Immature natural killer cell (primary cell): ENCODE measurements around the gene TSHR. TPM values are rescaled to one million over a fixed set of nuclear protein-coding genes. Genes with fewer than 3 reads are reported as not detected.
A peak's percentile ranks its signal among the peaks of the same experiment; 100 is the strongest.

Source experiments
- DNase-seq, 3 donors: peaks; one replicate each; pipeline ENCODE4 v3.0.0; 2022; ENCODE audit warnings: mixed read lengths in 1 of 3
- H3K27ac Mint-ChIP-seq, 6 donors: one replicate each; pipeline ENCODE4 v1.8.0; 2020; ENCODE audit warnings: mixed read lengths in 6 of 6, mild to moderate bottlenecking in 5 of 6, inconsistent platforms in 4 of 6, moderate library complexity in 3 of 6
- H3K27me3 Mint-ChIP-seq, 3 donors: one replicate each; pipeline ENCODE4 v1.8.0; 2020 to 2021; ENCODE audit warnings: low read depth in 3 of 3, mild to moderate bottlenecking in 3 of 3, mixed read lengths in 3 of 3, moderate library complexity in 3 of 3, inconsistent platforms in 1 of 3
- H3K36me3 Mint-ChIP-seq, 3 donors: one replicate each; pipeline ENCODE4 v1.8.0; 2020; ENCODE audit warnings: mixed read lengths in 3 of 3, inconsistent platforms in 2 of 3, mild to moderate bottlenecking in 2 of 3
- H3K4me1 Mint-ChIP-seq, 2 donors: one replicate each; pipeline ENCODE4 v1.8.0; 2020; ENCODE audit warnings: inconsistent platforms in 2 of 2, mild to moderate bottlenecking in 2 of 2, mixed read lengths in 2 of 2, moderate library complexity in 1 of 2
- H3K4me3 Mint-ChIP-seq, 5 donors: one replicate each; pipeline ENCODE4 v1.8.0; 2020; ENCODE audit warnings: mild to moderate bottlenecking in 5 of 5, mixed read lengths in 5 of 5, inconsistent platforms in 3 of 5, moderate library complexity in 3 of 5
- H3K9me3 Mint-ChIP-seq, 6 donors: one replicate each; pipeline ENCODE4 v1.8.0; 2020; ENCODE audit warnings: mild to moderate bottlenecking in 6 of 6, mixed read lengths in 6 of 6, inconsistent platforms in 4 of 6, moderate library complexity in 3 of 6
- polyA plus RNA-seq, 3 donors: library from polyadenylated mRNA; unstranded; fragments of 300-500 nt; fragmentation: Illumina TruSeq; gene quantifications; one replicate each; pipeline ENCODE4 v1.2.3, GENCODE V29; 2021

The TSHR gene
- polyA plus RNA-seq, 3 donors from 2014 or later: not detected

- Mint-ChIP-seq H3K9me3 (no peaks in the 10 kb centered on the region), H3K27me3 (peaks cover 2 to 5% (median 4%) of the 10 kb centered on the region in 3 donors), H3K4me3 (peak overlapping the region in 1 of 5 donors; percentile 42), H3K27ac (peak overlapping the region in 3 of 6 donors; percentile 70 to 76 (median 70)), H3K36me3 (peaks cover 0 to 3% (median 0%) of the 10 kb centered on the region in 3 donors), H3K4me1 (peaks cover 30 to 32% of the 10 kb centered on the region in 2 donors)
- no peak for DNase-seq
These were observed 2.8 kb downstream of the TSHR start for GRCh38 chr14:80958226-80958625.

GRCh38 chr14:80958939-80959338 lies 3.5 kb downstream of the TSHR start:
- Mint-ChIP-seq H3K4me1 (peaks cover 30 to 32% of the 10 kb centered on the region in 2 donors), H3K27ac (peak overlapping the region; percentile 27 to 87 (median 87)), H3K9me3 (no peaks in the 10 kb centered on the region), H3K36me3 (peaks cover 0 to 3% (median 0%) of the 10 kb centered on the region in 3 donors), H3K27me3 (peaks cover 2 to 5% (median 4%) of the 10 kb centered on the region in 3 donors), H3K4me3 (peak overlapping the region; percentile 65 to 78 (median 75))
- no peak for DNase-seq

GRCh38 chr14:80959496-80959895 lies 4.1 kb downstream of the TSHR start:
- Mint-ChIP-seq H3K27ac (peak overlapping the region; percentile 27 to 87 (median 87)), H3K36me3 (peaks cover 0 to 3% (median 0%) of the 10 kb centered on the region in 3 donors), H3K4me3 (peak overlapping the region; percentile 65 to 78 (median 75)), H3K27me3 (peaks cover 2 to 5% (median 4%) of the 10 kb centered on the region in 3 donors), H3K9me3 (no peaks in the 10 kb centered on the region), H3K4me1 (peaks cover 30 to 31% of the 10 kb centered on the region in 2 donors)
- peak; percentile 63 to 73 (median 71) for DNase-seq

- no peaks in the 10 kb centered on the region for H3K36me3 Mint-ChIP-seq
- peaks cover 4 to 5% of the 10 kb centered on the region in 2 donors for H3K4me1 Mint-ChIP-seq
- no peak for DNase-seq
These were observed 9.6 kb downstream of the TSHR start for GRCh38 chr14:80965037-80965436.

GRCh38 chr14:80973931-80974641 lies 18.7 kb downstream of the TSHR start:
- peaks cover 0 to 9% of the 10 kb centered on the region in 2 donors for H3K4me1 Mint-ChIP-seq
- no peak overlapping the region for H3K27ac Mint-ChIP-seq
- H3K4me3 Mint-ChIP-seq: peak overlapping the region in 1 of 5 donors; percentile 31
- H3K27me3 Mint-ChIP-seq: peaks cover 2 to 7% (median 3%) of the 10 kb centered on the region in 3 donors
- no peaks in the 10 kb centered on the region for H3K36me3 Mint-ChIP-seq
- DNase-seq: no peak
- no peaks in the 10 kb centered on the region for H3K9me3 Mint-ChIP-seq

More at GRCh38 chr14:80965037-80965436, 9.6 kb downstream of the TSHR start:
- H3K27me3 Mint-ChIP-seq: peaks cover 0 to 3% (median 0%) of the 10 kb centered on the region in 3 donors
- no peaks in the 10 kb centered on the region for H3K9me3 Mint-ChIP-seq
- no peak overlapping the region for H3K4me3 Mint-ChIP-seq
- no peak overlapping the region for H3K27ac Mint-ChIP-seq

- Mint-ChIP-seq H3K4me1 (peaks cover 0 to 9% of the 10 kb centered on the region in 2 donors), H3K27me3 (peaks cover 2 to 7% (median 3%) of the 10 kb centered on the region in 3 donors), H3K4me3 (no peak overlapping the region), H3K27ac (no peak overlapping the region), H3K36me3 (no peaks in the 10 kb centered on the region), H3K9me3 (no peaks in the 10 kb centered on the region)
- DNase-seq: no peak
These were observed 19.3 kb downstream of the TSHR start for GRCh38 chr14:80974679-80975078.

GRCh38 chr14:80977221-80977620 lies 21.8 kb downstream of the TSHR start:
- Mint-ChIP-seq H3K4me3 (no peak overlapping the region), H3K4me1 (peaks cover 0 to 9% of the 10 kb centered on the region in 2 donors), H3K36me3 (no peaks in the 10 kb centered on the region), H3K27ac (no peak overlapping the region), H3K27me3 (peaks cover 2 to 7% (median 3%) of the 10 kb centered on the region in 3 donors), H3K9me3 (no peaks in the 10 kb centered on the region)
- DNase-seq: no peak

- no peak for DNase-seq
- H3K27me3 Mint-ChIP-seq: peaks cover 2 to 4% (median 3%) of the 10 kb centered on the region in 3 donors
- no peaks in the 10 kb centered on the region for H3K36me3 Mint-ChIP-seq
- no peak overlapping the region for H3K27ac Mint-ChIP-seq
- H3K4me1 Mint-ChIP-seq: peaks cover 0 to 8% of the 10 kb centered on the region in 2 donors
- no peak overlapping the region for H3K4me3 Mint-ChIP-seq
- no peaks in the 10 kb centered on the region for H3K9me3 Mint-ChIP-seq
These were observed 23.0 kb downstream of the TSHR start for GRCh38 chr14:80978403-80978802.

GRCh38 chr14:80979951-80980350 lies 24.5 kb downstream of the TSHR start:
- no peaks in the 10 kb centered on the region for H3K36me3 Mint-ChIP-seq
- no peaks in the 10 kb centered on the region for H3K9me3 Mint-ChIP-seq
- H3K4me1 Mint-ChIP-seq: no peaks in the 10 kb centered on the region
- H3K27ac Mint-ChIP-seq: no peak overlapping the region
- DNase-seq: no peak
- H3K27me3 Mint-ChIP-seq: peaks cover 0 to 3% (median 2%) of the 10 kb centered on the region in 3 donors
- no peak overlapping the region for H3K4me3 Mint-ChIP-seq

- H3K9me3 Mint-ChIP-seq: no peaks in the 10 kb centered on the region
- H3K36me3 Mint-ChIP-seq: no peaks in the 10 kb centered on the region
- no peak for DNase-seq
- H3K4me1 Mint-ChIP-seq: no peaks in the 10 kb centered on the region
- peaks cover 0 to 3% (median 0%) of the 10 kb centered on the region in 3 donors for H3K27me3 Mint-ChIP-seq
- H3K27ac Mint-ChIP-seq: peak overlapping the region in 1 of 6 donors; percentile 28
- H3K4me3 Mint-ChIP-seq: no peak overlapping the region
These were observed 25.7 kb downstream of the TSHR start for GRCh38 chr14:80981156-80981555.

GRCh38 chr14:80981673-80982072 lies 26.3 kb downstream of the TSHR start:
- Mint-ChIP-seq H3K27me3 (no peaks in the 10 kb centered on the region), H3K9me3 (no peaks in the 10 kb centered on the region), H3K27ac (no peak overlapping the region), H3K4me3 (no peak overlapping the region), H3K36me3 (no peaks in the 10 kb centered on the region), H3K4me1 (no peaks in the 10 kb centered on the region)
- no peak for DNase-seq

- Mint-ChIP-seq H3K27me3 (no peaks in the 10 kb centered on the region), H3K36me3 (no peaks in the 10 kb centered on the region), H3K9me3 (no peaks in the 10 kb centered on the region), H3K27ac (no peak overlapping the region), H3K4me1 (no peaks in the 10 kb centered on the region), H3K4me3 (no peak overlapping the region)
- DNase-seq: no peak
These were observed 27.3 kb downstream of the TSHR start for GRCh38 chr14:80982711-80983110.

- no peak overlapping the region for H3K4me3 Mint-ChIP-seq
- H3K27ac Mint-ChIP-seq: no peak overlapping the region
- H3K36me3 Mint-ChIP-seq: no peaks in the 10 kb centered on the region
- H3K27me3 Mint-ChIP-seq: peaks cover 0 to 2% (median 0%) of the 10 kb centered on the region in 3 donors
- no peaks in the 10 kb centered on the region for H3K9me3 Mint-ChIP-seq
- DNase-seq: peak; percentile 56 to 70 (median 62)
- no peaks in the 10 kb centered on the region for H3K4me1 Mint-ChIP-seq
These were observed 32.0 kb downstream of the TSHR start for GRCh38 chr14:80987235-80988032.

GRCh38 chr14:80988192-80988591 lies 32.8 kb downstream of the TSHR start:
- H3K4me1 Mint-ChIP-seq: no peaks in the 10 kb centered on the region
- no peaks in the 10 kb centered on the region for H3K9me3 Mint-ChIP-seq
- H3K36me3 Mint-ChIP-seq: no peaks in the 10 kb centered on the region
- DNase-seq: no peak
- no peak overlapping the region for H3K27ac Mint-ChIP-seq
- peaks cover 0 to 2% (median 0%) of the 10 kb centered on the region in 3 donors for H3K27me3 Mint-ChIP-seq
- no peak overlapping the region for H3K4me3 Mint-ChIP-seq
